ENCODE results near the gene ZDHHC7.

Gene ZDHHC7

GRCh38 chr16:84937196-84938005 lies 73.9 kb downstream of the ZDHHC7 start:
- no peak for TF ChIP-seq CTCF (conservative IDR thresholded peaks at IDR 0.05; ENCODE audit: low read depth, low read length)
- Histone ChIP-seq H3K27me3 (ENCODE audit: insufficient read depth, low read depth) (peaks cover 86% of the 10 kb centered on the region), H3K4me3 (IDR thresholded peaks at IDR 0.05; ENCODE audit: insufficient read depth, low read depth, low read length) (no peak overlapping the region), H3K9ac (no peak overlapping the region), H3K27ac (no peak overlapping the region), H2AFZ (ENCODE audit: low read depth) (no peak overlapping the region), H3K79me2 (ENCODE audit: insufficient read depth, low read depth) (no peaks in the 10 kb centered on the region), H3K36me3 (ENCODE audit: insufficient read depth) (no peaks in the 10 kb centered on the region), H4K20me1 (ENCODE audit: insufficient read depth) (no peaks in the 10 kb centered on the region), H3K4me2 (no peak overlapping the region), H3K4me1 (ENCODE audit: low read depth, poor library complexity, severe bottlenecking) (no peaks in the 10 kb centered on the region)

GRCh38 chr16:84933774-84934631 lies 77.3 kb downstream of the ZDHHC7 start:
- Histone ChIP-seq H3K4me1 (ENCODE audit: low read depth, poor library complexity, severe bottlenecking) (no peaks in the 10 kb centered on the region), H3K27me3 (ENCODE audit: insufficient read depth, low read depth) (peaks cover 79% of the 10 kb centered on the region), H3K4me3 (IDR thresholded peaks at IDR 0.05; ENCODE audit: insufficient read depth, low read depth, low read length) (no peak overlapping the region), H3K79me2 (ENCODE audit: insufficient read depth, low read depth) (no peaks in the 10 kb centered on the region), H2AFZ (ENCODE audit: low read depth) (no peak overlapping the region), H3K4me2 (no peak overlapping the region), H3K36me3 (ENCODE audit: insufficient read depth) (no peaks in the 10 kb centered on the region), H4K20me1 (ENCODE audit: insufficient read depth) (no peaks in the 10 kb centered on the region), H3K9ac (no peak overlapping the region), H3K27ac (no peak overlapping the region)
- no peak for TF ChIP-seq CTCF (conservative IDR thresholded peaks at IDR 0.05; ENCODE audit: low read depth, low read length)

GRCh38 chr16:84932681-84933080 lies 78.7 kb downstream of the ZDHHC7 start:
- H3K4me1 ChIP-seq (ENCODE audit: low read depth, poor library complexity, severe bottlenecking) = no peaks in the 10 kb centered on the region
- no peaks in the 10 kb centered on the region for H4K20me1 ChIP-seq (ENCODE audit: insufficient read depth)
- peaks cover 80% of the 10 kb centered on the region for H3K27me3 ChIP-seq (ENCODE audit: insufficient read depth, low read depth)
- no peak overlapping the region for H3K4me3 ChIP-seq (IDR thresholded peaks at IDR 0.05; ENCODE audit: insufficient read depth, low read depth, low read length)
- H3K27ac ChIP-seq = no peak overlapping the region
- no peak overlapping the region for H3K9ac ChIP-seq
- no peaks in the 10 kb centered on the region for H3K79me2 ChIP-seq (ENCODE audit: insufficient read depth, low read depth)
- no peak for TF ChIP-seq CTCF (conservative IDR thresholded peaks at IDR 0.05; ENCODE audit: low read depth, low read length)
- H2AFZ ChIP-seq (ENCODE audit: low read depth) = no peak overlapping the region
- no peaks in the 10 kb centered on the region for H3K36me3 ChIP-seq (ENCODE audit: insufficient read depth)
- H3K4me2 ChIP-seq = no peak overlapping the region

- Histone ChIP-seq H3K36me3 (ENCODE audit: insufficient read depth) (no peaks in the 10 kb centered on the region), H3K4me2 (no peak overlapping the region), H4K20me1 (ENCODE audit: insufficient read depth) (no peaks in the 10 kb centered on the region), H3K79me2 (ENCODE audit: insufficient read depth, low read depth) (no peaks in the 10 kb centered on the region), H3K4me3 (IDR thresholded peaks at IDR 0.05; ENCODE audit: insufficient read depth, low read depth, low read length) (no peak overlapping the region), H3K27me3 (ENCODE audit: insufficient read depth, low read depth) (peaks cover 84% of the 10 kb centered on the region), H3K4me1 (ENCODE audit: low read depth, poor library complexity, severe bottlenecking) (no peaks in the 10 kb centered on the region), H3K27ac (no peak overlapping the region), H3K9ac (no peak overlapping the region), H2AFZ (ENCODE audit: low read depth) (no peak overlapping the region)
- TF ChIP-seq CTCF (conservative IDR thresholded peaks at IDR 0.05; ENCODE audit: low read depth, low read length) = no peak
Measured at GRCh38 chr16:84931506-84931905, 79.8 kb downstream of the ZDHHC7 start.

All from KMS-11 (cell line).